8988T (cell line): ENCODE results near the gene SEMA5B.

Experiments
- DNase-seq: peaks from one replicate; pipeline ENCODE4 v3.0.0; 2011

Gene SEMA5B

GRCh38 chr3:123058505-123058904 is 30.9 kb upstream of the SEMA5B start:
- no peak for DNase-seq

GRCh38 chr3:123055352-123055751 is 27.8 kb upstream of the SEMA5B start:
- DNase-seq, result no peak

GRCh38 chr3:123054931-123055330 is 27.4 kb upstream of the SEMA5B start:
- DNase-seq, result no peak

GRCh38 chr3:123054109-123054778 is 26.7 kb upstream of the SEMA5B start:
- DNase-seq, result no peak

GRCh38 chr3:123053107-123053506 is 25.5 kb upstream of the SEMA5B start:
- DNase-seq, result no peak

GRCh38 chr3:123050666-123051065 is 23.1 kb upstream of the SEMA5B start:
- DNase-seq, result no peak

GRCh38 chr3:123048480-123049237 is 21.1 kb upstream of the SEMA5B start:
- DNase-seq, result no peak

- no peak for DNase-seq
Observed at GRCh38 chr3:123047062-123047319, 19.4 kb upstream of the SEMA5B start.

- DNase-seq, result no peak
Observed at GRCh38 chr3:123046262-123047061, 18.9 kb upstream of the SEMA5B start.

GRCh38 chr3:123044981-123045763 is 17.6 kb upstream of the SEMA5B start:
- DNase-seq, result no peak

GRCh38 chr3:123042413-123042812 is 14.8 kb upstream of the SEMA5B start:
- DNase-seq, result no peak

GRCh38 chr3:123039178-123039577 is 11.6 kb upstream of the SEMA5B start:
- DNase-seq, result no peak

GRCh38 chr3:123038751-123039150 is 11.2 kb upstream of the SEMA5B start:
- DNase-seq, result no peak

GRCh38 chr3:123037015-123037375 is 9.4 kb upstream of the SEMA5B start:
- DNase-seq, result no peak

GRCh38 chr3:123036352-123037014 is 8.9 kb upstream of the SEMA5B start:
- no peak for DNase-seq

- no peak for DNase-seq
Observed at GRCh38 chr3:123034996-123035395, 7.4 kb upstream of the SEMA5B start.

GRCh38 chr3:123034120-123034519 is 6.6 kb upstream of the SEMA5B start:
- DNase-seq, result no peak

GRCh38 chr3:123032057-123032456 is 4.5 kb upstream of the SEMA5B start:
- no peak for DNase-seq

- no peak for DNase-seq
Observed at GRCh38 chr3:123031051-123031450, 3.5 kb upstream of the SEMA5B start.

- peak; percentile 70 for DNase-seq
Observed at GRCh38 chr3:123028233-123028828, 768 bp upstream of the SEMA5B start.

- peak; percentile 54 for DNase-seq
Observed at GRCh38 chr3:123026565-123027291, 835 bp downstream of the SEMA5B start.
